ENCODE results near the gene NBAS.

GRCh38 chr2:15284614-15285013 lies 276.5 kb downstream of the NBAS start:
- TF ChIP-seq CTCF (IDR thresholded peaks at IDR 0.05; ENCODE audit: low read length) (no peak), EZH2 (IDR thresholded peaks at IDR 0.05; ENCODE audit: borderline replicate concordance, low read length) (no peak)

Data from OCI-LY1 (cell line).